NCI-H510A treated with DMSO at 0.1 percent for 48 hours (cell line): Measurements from ENCODE around the gene GMPPB.
"Not testable (repeated sequence)": the region's sequence is repeated elsewhere in the genome, so short reads cannot be mapped to it uniquely, and the experiment has no call there.

Source experiments
- DNase-seq: peaks from one replicate; lab custom pipeline; 2025; lab: John Stamatoyannopoulos, UW

The GMPPB gene

DNA sequence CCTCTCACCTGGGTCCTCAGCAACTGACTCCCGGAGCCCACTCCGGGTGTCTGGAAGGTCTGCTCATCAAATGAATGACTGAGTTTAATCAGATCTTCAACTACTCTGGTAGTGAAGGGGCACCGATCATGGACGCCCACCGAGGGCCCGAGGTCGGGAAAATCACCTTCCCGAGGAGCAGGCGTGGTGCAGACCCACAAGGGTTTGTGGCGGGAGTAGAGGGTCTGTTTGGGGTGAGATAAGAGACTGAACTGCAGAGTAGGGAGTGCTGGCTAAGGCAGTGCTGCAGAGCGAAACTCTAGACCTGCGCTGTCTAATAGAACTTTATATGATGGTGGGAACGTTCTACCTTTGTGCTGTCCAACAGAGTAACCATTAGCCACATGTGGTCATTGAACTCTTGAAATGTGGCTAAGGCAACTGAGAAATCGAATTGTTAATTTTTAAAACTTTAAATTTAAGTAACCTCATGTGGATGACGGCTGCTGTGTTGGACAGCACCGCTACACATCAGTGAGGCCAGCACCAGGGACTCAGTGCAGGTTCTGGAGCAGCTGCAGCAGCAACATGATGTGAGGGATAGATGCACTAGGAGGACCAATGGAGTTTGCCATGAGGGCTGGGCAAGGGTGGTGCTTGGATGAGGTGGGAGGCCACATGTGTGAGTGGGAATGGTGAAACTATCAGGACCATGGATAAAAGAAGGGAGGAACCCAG lies 33.7 kb downstream of the GMPPB start:
- not testable (repeated sequence) for DNase-seq

DNA sequence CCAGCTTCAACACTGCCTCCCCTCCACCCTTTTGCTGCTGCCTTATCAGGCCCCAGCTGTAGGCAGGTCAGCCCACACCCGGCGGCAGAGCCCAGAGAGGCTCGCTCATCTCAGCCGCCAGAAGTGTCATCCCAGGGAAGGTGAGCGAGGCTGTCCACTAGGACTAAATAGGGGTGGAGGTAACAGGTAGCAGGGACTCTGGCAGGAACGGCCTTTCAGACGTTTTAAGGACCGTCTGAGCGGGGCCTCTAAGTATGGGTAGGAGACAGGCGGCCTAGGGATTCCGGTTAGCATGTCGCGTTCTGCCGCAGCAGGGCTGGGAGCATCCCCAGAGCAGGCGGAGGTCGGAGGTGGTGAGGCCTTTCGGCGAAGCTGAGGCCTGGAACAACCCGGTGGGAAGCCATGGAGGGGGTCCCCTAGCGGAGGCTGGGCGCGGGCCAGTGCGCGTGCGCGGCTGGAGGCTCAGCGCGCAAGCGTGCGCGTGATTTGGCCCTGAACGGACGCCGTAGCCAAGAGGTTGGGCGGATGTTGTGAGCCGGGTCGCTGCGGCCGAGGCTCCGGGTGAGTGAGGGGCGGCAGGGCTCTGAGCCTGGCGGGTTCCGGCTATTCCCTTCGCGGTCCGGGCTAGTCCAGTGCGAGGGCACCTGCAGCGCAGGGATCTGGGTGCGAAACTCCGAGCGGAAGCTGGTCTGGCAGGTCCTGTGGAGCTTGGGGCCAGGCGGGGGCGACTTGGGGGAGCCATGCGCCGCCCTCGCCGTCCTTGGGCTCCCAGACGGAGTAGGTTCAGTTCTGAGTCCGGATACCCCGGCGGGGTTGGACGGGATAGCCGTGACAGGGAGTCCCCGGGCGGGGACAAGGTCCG lies 34.5 kb downstream of the GMPPB start, which contains the start of the genes MST1 and RNF123:
Gene MST1 (minus strand): TSS at position 429 of the 862 bp plus-strand sequence. CDS start 783 bp downstream, outside the sequence.
Gene RNF123 (plus strand): TSS at position 512 of the 862 bp plus-strand sequence. CDS start 1,609 bp downstream, outside the sequence.
- no peak for DNase-seq

DNA sequence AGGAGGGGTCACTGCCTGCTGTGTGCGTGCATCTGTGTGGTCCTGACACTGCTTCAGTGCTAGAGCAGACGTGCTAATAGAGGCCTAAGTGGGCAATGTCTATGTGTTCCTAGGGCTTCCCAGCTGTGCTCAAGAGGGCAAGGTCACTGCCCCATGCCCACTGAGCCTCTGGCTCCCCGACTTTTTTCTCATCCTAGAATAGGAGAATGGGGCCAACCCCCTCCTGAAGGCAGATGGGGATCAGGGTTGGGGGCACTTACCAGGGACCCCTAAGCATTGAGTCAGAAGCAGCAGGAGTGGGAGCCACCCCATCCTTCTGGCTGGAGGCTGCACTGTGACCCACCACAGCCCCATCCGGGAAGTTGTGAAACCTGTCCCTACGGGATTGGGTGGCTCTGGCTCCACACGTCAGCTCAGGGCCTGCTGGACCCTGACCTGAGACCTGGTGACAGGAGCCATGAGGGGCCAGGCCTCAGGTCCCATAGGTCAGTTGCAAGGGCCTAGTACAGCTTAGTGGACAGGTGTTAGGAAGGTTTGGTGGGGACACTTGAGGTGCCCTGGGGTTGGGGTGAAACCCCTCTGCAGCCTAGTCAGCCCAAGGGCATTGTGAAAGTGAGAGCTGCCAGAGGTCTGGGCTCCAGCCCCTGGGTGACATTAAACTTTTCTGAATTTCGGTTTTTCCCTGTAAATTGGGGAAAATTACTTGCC lies 35.3 kb downstream of the GMPPB start:
- not testable (repeated sequence) for DNase-seq

DNA sequence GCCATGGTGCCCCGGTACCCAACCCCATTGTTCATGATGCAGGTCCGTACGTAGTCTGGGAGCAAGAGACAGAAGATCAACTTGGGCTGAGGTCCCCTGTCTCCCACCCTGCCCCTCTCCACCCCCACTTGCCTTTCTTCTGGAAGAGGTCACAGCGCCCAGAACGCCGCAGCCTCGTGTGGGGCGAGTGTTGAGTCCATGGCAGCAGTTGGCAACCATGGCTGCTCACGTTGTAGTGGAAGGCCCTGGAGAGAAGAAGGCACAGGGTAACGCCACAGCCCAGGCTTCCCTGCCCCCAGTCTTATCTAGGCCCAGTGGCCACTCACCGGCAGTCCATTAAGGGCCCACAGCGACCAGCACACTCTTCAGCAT lies 36.3 kb downstream of the GMPPB start:
- DNase-seq: not testable (repeated sequence)

DNA sequence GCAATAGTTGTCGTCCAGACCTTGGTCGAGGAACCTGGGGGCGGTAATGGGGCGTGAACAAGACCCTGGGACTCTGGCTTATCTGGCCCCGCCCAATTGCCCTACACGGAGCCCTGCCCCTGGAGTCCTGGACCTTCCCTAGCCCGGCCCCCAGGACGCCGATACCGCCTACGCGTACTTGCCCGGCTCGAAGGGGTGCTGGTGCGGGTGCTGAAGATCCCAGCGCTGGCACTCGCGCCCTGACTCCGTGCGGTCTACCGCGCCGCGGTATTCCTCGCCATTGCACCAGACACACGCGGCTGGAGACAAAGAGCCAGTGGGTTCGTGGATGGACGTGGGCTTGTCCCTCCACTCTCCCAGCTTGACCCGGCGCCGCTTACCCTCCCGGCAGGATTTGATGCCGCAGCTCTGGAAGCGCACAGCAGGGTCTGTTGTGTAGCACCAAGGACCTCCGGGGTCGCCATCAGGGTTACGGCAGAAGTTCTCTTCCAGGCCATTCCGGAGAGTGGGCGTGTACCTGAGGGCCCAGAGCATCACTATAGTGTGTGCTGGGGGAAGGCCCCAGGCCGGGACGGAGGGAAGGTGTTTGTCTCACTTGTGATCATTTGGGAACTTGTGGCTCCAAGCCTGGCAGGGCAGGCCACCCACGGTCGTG lies 36.9 kb downstream of the GMPPB start:
- not testable (repeated sequence) for DNase-seq

DNA sequence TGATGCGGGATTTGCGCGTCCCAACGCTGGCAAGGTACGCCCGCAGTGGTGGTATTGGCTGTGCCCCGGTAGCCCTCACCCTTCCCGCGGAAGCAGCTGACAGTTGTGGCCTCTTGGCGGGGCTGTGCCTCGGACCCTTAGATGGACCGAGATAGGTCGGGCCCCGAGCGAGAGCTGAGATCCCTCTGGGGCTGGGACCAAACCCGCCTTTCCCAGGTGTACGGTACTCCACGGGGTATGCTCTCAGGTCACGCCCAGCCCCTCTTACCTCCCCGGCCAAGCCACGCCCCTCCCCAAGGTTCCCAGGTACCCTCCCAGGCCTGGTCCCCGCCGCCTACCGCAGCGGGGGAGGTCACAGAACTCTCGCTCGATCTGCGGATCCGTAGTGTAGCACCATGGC lies 37.4 kb downstream of the GMPPB start:
- not testable (repeated sequence) for DNase-seq

DNA sequence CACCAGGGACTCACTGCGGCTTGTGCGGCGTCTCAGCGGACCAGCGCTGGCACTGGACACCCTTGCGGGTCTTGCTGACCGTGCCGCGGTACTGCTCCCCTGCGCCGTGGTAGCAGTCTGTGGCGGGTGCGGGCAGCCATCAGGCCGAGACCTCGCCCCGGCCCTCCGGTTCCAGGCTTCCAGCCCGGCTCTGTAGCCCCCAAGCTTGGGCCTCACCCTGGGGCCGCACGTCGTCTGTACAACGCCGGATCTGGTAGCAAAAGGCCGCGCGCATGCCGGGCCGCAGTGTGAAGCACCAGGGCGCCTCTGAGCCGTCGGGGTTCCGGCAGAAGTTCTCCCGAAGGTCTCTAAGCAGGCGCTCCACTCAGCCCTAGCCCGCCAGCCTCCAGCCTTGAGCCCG lies 37.9 kb downstream of the GMPPB start:
- DNase-seq: not testable (repeated sequence)

DNA sequence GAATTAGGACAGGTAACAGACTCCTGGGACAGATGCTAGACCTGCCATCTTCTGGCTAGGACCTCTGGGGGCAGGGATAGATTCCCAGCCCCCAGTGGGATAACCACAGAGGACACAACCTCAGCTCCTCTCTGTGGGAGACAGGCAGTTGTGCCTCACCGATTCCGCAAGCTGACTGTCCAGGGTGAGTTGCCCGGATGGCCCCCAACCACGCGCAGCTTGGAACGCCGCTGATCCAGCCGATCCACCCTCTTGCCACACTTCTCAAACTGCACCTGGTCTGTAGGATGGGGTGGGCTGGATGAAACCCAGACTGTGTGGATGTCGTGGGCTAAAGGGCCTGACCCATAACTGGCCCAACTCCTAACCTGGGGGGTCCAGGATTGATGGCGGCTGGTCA lies 38.6 kb downstream of the GMPPB start:
- DNase-seq: not testable (repeated sequence)

DNA sequence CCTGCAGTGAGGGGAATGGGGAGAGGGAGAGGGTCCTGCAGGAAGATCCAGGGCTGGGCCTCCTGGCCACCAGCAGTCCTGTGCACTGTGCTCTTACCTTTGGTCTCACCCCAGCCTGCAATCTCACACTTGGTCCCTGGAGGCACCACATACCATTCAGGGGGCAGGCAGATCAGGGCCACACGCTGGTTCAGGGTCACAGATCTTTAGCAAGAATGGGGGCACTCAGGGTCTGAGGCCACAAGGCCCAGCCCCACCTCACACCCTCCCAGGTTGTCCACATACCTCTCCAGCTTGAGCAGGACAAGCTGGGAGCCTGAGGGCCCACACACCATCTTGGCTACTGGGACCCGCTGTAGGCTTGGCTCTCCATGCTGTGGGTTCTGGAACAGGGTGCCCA lies 39.3 kb downstream of the GMPPB start:
- DNase-seq: not testable (repeated sequence)

DNA sequence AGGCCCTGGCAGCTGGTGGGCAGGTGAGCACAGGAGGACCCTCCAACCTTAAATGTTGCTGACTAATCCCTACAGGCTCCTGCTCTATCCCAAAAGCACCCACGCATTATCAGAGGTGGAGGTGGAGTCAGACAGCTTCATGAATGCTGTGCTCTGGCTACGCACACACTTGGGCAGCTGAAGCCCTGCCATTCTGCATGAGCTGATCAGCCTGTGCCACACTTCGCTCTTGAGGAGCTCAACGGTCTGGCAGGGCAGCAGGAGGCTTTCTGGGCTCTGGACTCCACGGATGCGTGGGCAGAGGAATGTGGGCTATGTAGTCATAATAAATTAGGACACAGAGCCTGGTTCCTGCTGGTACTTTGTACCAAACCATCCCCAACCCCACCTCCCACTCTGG lies 40.6 kb downstream of the GMPPB start:
- no peak for DNase-seq

DNA sequence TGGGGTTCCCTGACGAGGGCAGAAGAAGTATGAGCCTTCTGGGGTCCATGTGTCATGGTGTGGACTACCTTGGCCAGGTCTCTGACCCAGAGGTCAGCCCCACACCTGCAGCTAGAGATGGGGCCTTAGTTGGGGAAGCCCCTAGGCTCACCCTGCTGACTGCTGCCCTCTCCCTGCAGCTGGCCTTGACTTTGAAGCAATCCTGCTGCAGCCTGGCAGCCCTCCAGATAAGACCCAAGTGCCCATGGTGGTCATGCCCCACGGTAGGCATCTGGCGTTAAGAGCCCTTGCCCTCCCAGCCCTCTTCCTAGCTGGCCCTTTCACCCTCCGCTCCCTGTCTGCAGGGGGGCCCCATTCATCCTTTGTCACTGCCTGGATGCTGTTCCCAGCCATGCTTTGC lies 42.2 kb downstream of the GMPPB start:
- DNase-seq: no peak

DNA sequence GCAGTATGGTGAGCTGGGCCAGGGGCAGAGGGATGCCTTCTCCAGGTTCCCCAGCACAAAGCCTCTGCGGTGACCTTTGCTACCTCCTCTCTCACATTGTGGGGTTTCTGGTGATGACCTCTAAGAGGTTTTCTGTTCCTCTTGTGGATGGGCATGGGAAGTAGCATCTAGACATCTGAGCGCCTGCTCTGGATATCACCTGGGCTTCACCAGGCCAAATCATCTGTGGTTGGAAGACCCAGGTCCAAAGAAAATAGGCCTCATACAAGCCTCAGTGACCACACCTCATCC lies 42.6 kb downstream of the GMPPB start:
- DNase-seq: no peak

DNA sequence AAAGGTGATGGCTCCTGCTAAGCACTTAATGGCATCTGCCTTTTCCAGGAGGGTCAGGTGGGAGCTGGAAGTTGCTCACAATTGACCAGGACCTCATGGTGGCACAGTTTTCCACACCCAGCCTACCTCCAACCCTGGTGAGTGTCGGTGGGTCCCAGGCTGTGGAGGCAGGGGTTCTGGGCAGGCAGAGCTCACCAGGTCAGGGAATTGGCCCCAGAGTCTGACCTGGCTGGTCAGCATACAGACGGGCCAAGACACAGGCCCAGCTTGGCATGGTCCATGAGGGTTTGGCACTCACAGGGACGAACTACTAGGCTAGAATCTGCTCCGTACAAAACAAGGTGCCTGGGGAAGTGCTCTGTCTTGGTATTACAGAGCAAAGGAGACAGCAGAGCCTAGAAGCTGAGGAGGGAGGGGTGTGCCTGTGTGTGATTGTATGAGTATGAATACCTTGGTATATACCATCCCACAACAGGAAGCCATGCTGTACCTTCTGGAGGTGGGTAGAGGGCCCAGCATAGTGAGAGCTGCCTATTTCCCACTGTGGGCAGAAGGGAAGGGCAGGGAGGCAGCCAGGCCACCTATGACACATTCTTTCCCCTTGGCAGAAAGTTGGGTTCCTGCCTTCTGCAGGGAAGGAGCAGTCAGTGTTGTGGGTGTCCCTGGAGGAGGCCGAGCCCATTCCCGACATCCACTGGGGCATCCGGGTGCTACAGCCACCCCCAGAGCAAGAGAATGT lies 43.1 kb downstream of the GMPPB start:
- DNase-seq: no peak

DNA sequence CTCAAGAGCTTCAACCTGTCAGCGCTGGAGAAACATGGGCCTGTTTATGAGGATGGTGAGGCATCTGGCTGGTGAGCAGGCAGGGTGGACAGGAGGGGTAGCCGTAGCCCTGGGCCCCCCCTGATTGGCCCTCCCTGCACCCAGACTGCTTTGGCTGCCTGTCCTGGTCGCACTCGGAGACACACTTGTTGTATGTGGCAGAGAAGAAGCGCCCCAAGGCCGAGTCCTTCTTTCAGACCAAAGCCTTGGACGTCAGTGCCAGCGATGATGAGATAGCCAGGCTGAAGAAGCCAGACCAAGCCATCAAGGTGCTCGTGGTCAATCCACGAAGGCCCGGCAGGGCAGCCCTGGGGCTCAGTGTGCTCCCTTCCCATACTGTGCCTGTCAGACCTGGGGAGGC lies 47.8 kb downstream of the GMPPB start:
- no peak for DNase-seq

DNA sequence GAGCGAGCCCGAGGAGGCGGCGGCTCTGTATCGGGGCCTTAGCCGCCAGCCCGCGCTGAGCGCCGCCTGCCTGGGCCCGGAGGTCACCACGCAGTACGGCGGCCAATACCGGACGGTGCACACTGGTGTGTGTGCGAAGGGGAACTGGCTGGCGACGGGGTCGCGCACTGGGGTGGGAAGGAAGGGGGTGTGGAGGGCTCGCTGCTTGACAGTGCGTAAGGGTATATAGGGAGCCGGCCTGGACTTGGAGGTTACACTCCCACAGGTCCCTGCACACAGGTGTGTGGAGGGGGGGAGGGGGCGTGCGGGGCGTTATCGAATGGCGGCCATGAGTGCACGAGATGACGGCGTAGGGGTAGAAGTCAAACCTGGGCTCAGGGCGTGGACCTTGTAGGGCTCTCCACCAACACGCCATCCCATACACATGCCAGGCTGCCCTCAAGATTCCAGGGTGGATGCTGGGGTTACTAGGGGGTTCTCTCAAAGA lies 49.2 kb downstream of the GMPPB start:
- no peak for DNase-seq

DNA sequence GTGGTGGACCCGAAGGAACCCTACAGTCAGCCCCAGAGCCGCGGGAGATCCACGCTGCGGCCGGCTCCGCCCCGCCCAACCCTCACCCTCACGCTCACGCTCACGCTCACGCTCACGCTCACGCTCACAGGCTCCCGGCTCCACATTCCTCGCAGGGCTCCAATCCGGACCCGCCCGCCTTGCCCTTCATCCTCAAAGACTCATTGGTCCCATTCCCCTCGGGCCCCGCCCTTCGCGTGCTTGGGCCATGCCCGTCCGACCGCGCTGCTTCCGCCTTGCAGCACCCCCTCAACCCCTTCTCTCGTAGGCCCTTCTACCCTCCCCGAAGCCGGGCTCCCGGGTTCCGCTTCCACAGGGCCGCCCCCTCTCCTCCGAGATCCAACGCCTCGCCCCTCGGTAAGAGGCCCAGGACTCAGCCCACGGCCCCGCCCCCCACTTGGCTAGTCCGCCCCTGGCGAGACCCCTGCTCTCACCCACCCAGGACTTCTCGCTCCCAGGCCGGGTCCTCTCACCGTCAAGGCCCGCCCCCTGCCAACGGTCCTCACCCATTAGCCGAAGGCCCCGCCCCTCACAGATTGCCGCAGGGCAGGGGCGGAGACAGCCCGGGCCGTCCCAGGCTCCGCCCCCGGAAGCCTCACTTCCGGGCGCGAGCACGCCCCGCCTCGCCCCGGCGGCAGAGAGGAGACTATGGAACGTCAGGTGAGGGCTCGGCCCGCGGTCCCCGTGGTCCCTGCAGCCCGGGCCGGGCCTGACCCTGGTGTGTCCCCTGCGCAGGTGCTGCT lies 49.8 kb downstream of the GMPPB start, which contains the start of gene APEH:
Gene APEH (plus strand): TSS at position 637 of the 782 bp plus-strand sequence. CDS start 51 bp downstream, at position 688.
- DNase-seq: no peak

DNA sequence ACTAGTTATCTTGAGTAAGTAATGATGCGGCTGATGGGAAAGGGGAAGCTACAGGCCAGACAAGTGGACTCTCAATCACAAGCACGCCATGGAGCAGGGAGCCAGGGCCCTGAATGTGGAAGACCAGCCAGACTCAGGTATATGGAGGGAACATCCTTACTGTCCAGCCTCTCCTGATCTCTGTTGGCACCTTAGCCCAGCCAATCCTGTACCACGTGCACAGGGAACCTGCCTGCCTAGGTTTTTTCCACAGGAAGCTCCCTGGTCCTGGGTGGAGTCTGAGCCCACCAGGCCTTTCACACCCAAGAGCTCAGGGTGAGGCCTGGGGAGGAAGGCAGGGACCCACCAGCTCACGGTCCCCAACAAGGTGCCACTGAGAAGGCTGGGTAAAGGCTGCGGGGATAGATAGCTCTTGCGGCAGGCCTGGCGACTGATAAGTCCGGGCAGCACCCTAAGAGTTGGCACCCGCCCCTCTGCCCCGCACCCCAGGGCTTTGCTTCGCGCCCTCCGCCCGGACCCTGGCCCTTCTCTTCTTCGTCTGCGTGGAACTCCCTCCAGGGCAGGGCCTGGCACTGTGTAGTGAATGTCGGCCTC lies 50.5 kb downstream of the GMPPB start:
- no peak for DNase-seq

DNA sequence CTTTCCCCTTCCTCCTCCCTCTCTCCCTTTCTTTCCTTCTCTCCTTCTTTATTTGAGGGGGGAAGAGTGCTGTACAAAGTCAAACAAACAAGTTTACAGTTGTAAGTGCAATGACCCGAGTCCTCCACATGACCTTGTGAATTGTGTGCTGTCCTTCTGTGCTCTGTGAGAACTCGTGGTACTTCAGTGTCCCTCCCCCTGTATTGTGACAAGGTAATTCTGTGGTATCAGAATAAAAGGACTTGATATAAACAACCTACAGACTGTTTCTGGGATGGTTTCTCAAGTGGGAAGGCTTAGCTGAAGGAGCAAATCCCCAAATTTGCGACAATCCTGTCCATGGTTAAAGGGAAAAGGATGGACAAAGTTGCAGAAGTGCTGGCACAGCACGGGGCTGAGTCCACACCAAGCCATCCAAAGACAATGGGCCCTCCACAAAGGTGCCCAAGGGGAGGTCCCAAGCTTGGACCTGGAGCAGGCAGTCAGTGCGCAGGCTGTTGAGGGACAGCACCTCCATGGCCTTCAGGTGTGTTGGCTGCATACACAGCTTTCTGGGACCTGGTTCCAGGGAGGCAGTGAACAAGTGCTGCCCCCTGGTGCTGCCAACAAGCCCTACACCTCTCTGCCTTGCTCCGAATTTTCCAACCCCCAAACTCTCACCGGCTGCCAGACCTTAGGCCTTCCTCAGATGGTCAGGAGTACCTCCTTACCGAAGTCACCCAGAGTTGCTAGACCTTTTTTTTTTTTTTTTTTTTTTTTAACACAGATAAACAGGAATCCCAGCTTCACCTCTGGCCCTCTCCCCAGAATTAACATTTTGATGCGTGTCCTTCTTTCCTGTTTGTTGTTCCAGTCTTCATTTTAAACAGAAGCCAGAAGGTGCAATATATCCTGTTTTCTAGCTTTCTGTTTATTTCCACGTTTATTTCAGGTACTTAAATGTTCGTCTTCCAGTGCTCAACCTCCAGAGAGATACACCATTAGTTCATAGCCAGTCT lies 52.2 kb downstream of the GMPPB start:
- DNase-seq: no peak

DNA sequence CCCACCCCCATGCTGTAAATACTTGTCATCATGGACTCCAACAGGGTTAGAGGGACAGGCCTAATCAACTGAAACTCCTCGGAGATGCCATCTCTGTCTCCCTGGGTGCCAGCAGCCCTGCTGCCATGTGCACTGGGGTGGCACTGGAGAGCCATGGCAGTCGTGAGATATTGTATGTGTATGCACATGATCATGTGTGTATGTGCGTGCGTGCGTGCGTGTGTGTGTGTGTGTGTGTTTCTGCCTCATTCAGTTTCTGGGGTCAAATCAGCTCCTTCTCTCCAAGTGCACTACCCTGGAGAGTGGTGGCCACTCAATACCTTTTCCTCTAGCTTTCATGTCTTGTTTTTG lies 52.8 kb downstream of the GMPPB start:
- DNase-seq: no peak
